ENCODE results near the gene PPP1R12B.
"Not testable (repeated sequence)": the region's sequence is repeated elsewhere in the genome, so short reads cannot be mapped to it uniquely, and the experiment has no call there.

PPP1R12B gene

GRCh38 chr1:202615208-202615500, 266.7 kb downstream of the PPP1R12B start:
- not testable (repeated sequence) for DNase-seq (ENCODE audit: low read depth, low spot score); H3K4me3 ChIP-seq (ENCODE audit: low read length)

- H3K4me3 ChIP-seq (ENCODE audit: low read length): no peak overlapping the region
- DNase-seq (ENCODE audit: low read depth, low spot score): no peak
Observed at GRCh38 chr1:202615501-202616354, 267.2 kb downstream of the PPP1R12B start.

- DNase-seq (ENCODE audit: low read depth, low spot score): no peak
- H3K4me3 ChIP-seq (ENCODE audit: low read length): no peak overlapping the region
Observed at GRCh38 chr1:202616355-202616915, 267.9 kb downstream of the PPP1R12B start.

GRCh38 chr1:202619012-202619411, 270.5 kb downstream of the PPP1R12B start:
- not testable (repeated sequence) for DNase-seq (ENCODE audit: low read depth, low spot score); H3K4me3 ChIP-seq (ENCODE audit: low read length)

GRCh38 chr1:202619505-202619904, 271.0 kb downstream of the PPP1R12B start:
- no peak overlapping the region for H3K4me3 ChIP-seq (ENCODE audit: low read length)
- DNase-seq (ENCODE audit: low read depth, low spot score): no peak

- not testable (repeated sequence) for DNase-seq (ENCODE audit: low read depth, low spot score)
Observed at GRCh38 chr1:202620036-202620435, 271.5 kb downstream of the PPP1R12B start.

GRCh38 chr1:202621446-202621845, 272.9 kb downstream of the PPP1R12B start:
- H3K4me3 ChIP-seq (ENCODE audit: low read length): no peak overlapping the region
- DNase-seq (ENCODE audit: low read depth, low spot score): no peak

More at GRCh38 chr1:202620036-202620435, 271.5 kb downstream of the PPP1R12B start:
- H3K4me3 ChIP-seq (ENCODE audit: low read length): not testable (repeated sequence)

GRCh38 chr1:202622388-202622787, 273.9 kb downstream of the PPP1R12B start:
- H3K4me3 ChIP-seq (ENCODE audit: low read length): no peak overlapping the region
- no peak for DNase-seq (ENCODE audit: low read depth, low spot score)

GRCh38 chr1:202623075-202623474, 274.6 kb downstream of the PPP1R12B start:
- no peak for DNase-seq (ENCODE audit: low read depth, low spot score)
- H3K4me3 ChIP-seq (ENCODE audit: low read length): no peak overlapping the region

- not testable (repeated sequence) for H3K4me3 ChIP-seq (ENCODE audit: low read length); DNase-seq (ENCODE audit: low read depth, low spot score)
Observed at GRCh38 chr1:202623476-202623875, 275.0 kb downstream of the PPP1R12B start.

- H3K4me3 ChIP-seq (ENCODE audit: low read length): no peak overlapping the region
- DNase-seq (ENCODE audit: low read depth, low spot score): no peak
Observed at GRCh38 chr1:202624088-202624780, 275.7 kb downstream of the PPP1R12B start.

- no peak overlapping the region for H3K4me3 ChIP-seq (ENCODE audit: low read length)
- peak; percentile 18 for DNase-seq (ENCODE audit: low read depth, low spot score)
Observed at GRCh38 chr1:202624781-202625108, 276.2 kb downstream of the PPP1R12B start.

- DNase-seq (ENCODE audit: low read depth, low spot score): peak; percentile 21
- no peak overlapping the region for H3K4me3 ChIP-seq (ENCODE audit: low read length)
Observed at GRCh38 chr1:202625416-202626360, 277.2 kb downstream of the PPP1R12B start.

GRCh38 chr1:202627036-202627435, 278.5 kb downstream of the PPP1R12B start:
- not testable (repeated sequence) for DNase-seq (ENCODE audit: low read depth, low spot score); H3K4me3 ChIP-seq (ENCODE audit: low read length)

- H3K4me3 ChIP-seq (ENCODE audit: low read length): no peak overlapping the region
- DNase-seq (ENCODE audit: low read depth, low spot score): no peak
Observed at GRCh38 chr1:202627841-202628565, 279.5 kb downstream of the PPP1R12B start.

GRCh38 chr1:202628646-202629215, 280.2 kb downstream of the PPP1R12B start:
- DNase-seq (ENCODE audit: low read depth, low spot score): no peak
- no peak overlapping the region for H3K4me3 ChIP-seq (ENCODE audit: low read length)

- DNase-seq (ENCODE audit: low read depth, low spot score): peak; percentile 63
- H3K4me3 ChIP-seq (ENCODE audit: low read length): not testable (repeated sequence)
Observed at GRCh38 chr1:202629257-202629811, 280.8 kb downstream of the PPP1R12B start.

GRCh38 chr1:202630096-202630495, 281.6 kb downstream of the PPP1R12B start:
- not testable (repeated sequence) for H3K4me3 ChIP-seq (ENCODE audit: low read length); DNase-seq (ENCODE audit: low read depth, low spot score)
